NCI-H774 (cell line): ENCODE data around the gene FRMPD2.
"Not testable (repeated sequence)": the region's sequence is repeated elsewhere in the genome, so short reads cannot be mapped to it uniquely, and the experiment has no call there.

Experiments
- DNase-seq: peaks from one replicate; lab custom pipeline; 2025; lab: John Stamatoyannopoulos, UW

The FRMPD2 gene

DNA sequence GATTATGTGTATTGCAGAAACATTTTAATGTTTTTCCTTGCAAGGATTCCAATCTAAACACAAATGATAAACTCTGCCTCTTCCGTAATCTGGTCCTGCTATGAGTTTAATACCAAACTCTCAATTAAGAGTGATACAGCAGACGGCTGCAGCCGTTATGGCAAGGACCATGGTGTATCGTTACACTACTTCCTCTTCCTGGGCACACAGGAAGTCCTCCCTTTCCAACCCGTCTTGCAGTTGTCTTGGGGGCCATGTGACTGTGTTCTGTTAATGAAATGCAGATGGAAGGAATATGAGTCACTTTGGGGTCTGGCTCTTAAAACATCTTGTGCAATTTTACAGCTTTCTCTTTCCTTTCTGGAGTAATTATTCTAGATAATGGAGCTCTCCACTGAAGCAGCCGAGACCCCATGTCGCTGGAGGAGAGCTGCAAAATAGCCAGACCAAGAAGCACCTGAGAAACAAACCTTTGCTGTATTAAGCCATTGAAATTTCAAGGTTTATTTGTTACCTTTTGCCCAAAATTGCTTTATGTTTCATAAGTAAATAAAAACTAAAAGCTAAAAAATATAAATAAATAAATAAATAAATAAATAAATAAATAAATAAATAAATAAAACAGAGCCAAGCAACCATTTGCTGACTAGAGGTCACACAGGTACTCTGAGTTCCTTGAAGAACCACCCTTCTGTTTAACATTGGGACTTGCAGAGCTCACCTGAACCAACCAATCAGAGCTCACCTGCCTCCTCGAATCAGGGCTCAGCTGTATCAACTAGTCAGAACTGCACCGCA lies 74.7 kb downstream of the FRMPD2 start:
- no peak for DNase-seq

DNA sequence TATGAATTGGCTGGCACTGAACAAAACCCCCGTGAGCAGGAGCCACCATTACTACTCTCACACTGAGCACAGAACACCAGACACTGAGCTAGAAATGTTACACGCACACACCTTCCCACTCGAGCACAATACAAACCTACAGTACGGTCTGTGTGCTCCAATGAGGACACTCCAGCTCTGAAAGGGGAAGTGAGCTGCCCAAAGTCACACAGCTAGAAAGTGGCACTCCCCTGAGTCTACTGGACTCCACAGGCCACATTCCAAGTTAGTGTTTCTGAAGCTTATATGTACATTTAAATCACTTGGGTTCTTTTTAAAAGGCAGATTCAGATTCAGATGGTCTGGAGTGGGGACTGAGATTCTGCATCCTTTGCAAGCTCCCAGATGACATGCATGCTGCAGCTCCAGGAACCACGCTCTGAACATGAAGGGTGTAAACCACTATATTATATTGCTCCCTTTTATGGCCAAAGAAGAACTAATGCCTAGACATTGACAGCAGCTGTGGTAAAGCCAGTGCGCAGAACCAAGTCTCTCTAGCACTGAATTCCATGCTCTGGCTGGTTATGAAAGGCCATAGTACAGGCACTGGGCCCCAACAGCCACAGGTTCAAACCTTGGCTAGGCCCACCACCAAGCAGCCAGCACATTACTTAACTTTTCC lies 77.1 kb downstream of the FRMPD2 start:
- DNase-seq = no peak

DNA sequence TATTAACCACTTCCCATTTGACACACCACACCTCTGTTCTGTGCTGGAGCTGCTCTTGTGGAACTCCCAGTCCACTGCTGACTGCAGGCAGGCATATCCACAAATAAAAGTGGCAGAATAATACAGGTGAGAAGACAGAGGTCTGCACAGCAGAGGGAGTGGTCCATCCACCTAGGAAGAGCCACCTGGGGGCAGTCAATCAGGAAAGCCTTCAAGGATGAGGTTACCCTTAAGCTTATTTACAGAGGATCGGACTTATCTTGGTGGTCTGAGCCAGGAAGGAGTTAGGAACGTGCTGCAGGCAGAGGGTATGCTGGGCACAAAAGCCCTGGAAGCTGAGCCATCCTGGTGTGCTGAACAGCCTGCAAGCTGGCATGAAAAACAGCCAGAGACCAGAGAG lies 78.7 kb downstream of the FRMPD2 start:
- DNase-seq = no peak

DNA sequence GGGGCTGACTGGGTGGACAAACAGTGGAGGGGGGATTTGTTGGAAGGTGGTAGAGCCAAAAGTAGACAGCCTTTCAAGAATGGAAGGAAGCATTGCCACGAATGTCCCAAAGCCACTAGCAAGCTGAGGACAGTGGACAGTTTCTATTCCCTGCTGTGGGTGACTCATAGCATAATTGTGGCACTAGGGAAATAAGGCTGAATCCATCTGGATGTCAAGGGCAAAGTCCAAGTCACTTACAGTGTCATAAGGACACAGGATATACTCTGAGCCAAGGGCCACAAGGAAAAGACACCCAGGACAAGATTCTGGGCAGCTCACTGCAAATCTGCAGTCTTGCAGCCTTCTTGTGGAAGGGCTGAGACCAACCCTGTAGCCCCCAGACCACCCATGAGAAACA lies 79.7 kb downstream of the FRMPD2 start:
- no peak for DNase-seq

DNA sequence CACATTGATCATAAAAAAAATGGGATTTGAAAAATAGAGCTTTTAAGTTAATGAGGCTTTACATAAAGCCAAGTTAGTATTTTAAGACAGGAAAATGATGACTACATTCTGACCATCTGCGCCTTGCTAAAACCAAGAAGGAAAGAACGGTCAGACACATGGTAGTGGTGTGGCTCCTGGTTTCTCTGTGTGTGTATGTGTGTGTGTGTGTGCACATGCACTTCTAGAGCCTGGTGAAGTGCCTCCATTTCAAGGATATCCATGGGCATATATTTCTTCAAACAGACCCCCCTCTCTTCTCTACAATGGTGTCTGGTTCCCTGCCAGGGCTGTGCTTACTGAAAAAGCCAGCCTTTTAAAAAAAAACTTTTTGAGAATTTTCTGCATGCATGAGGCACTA lies 80.9 kb downstream of the FRMPD2 start:
- DNase-seq = no peak

DNA sequence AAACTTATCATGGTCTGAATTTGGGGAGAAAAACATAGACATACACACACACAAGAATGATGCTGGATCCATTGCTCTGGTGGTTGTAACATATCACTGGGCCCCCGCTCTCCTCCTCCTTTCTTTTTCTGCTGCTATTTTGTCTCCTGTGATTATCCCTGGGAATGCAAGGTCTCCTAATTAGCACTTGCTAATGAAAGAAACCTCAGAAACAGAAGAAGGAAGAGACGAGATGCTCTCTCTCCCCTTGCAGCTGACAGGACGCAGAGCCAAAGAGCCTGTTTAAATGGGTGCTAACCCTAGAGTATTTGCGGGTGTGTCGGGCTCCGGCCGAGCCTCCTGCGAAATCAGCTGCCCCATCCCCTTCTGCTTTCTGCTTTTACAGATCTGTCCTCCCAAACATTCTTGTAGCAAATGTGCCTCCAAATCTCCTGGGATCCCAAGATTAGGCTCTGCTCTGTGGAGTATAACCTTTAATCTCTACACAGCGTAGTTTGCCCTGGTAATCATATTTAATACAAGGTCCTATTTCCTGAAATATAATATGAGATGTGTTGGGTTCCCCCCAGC lies 81.5 kb downstream of the FRMPD2 start:
- DNase-seq = no peak

DNA sequence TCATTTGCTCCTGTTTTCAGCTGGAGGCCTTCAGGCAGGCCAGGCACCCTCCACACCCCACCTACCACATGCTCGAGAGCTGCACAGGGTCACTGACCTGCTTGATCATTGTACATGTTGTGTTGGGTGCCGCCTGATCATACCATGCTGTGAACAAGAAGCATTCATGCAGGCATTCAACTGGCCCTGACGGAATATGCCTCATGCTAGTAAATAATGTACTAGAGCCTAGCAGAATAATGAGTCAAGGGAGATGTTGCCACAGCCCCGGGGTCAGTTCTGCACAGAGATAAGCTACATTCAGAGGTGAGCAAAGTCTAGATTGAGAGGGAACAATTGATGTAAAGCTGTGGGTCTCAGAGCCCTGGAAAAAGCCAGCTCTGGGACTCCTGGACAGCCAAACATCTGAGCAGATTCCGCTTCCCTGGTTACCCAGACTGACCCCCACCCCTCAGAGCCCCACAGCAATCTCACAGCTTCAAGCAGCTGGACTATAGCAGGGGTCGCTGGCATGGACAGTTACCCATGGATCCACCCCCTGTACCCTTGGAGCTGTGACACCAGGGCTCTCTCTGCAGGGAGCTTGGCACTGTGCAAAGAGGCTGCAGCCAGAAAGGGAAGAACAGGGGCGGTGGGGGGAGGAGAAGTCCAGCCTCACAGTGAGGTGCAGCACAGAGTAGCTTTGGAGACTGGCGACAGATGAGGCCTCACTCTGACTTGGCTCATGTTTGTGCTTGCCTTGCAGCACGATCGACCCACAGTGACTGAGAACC lies 86.6 kb downstream of the FRMPD2 start:
- DNase-seq = no peak

DNA sequence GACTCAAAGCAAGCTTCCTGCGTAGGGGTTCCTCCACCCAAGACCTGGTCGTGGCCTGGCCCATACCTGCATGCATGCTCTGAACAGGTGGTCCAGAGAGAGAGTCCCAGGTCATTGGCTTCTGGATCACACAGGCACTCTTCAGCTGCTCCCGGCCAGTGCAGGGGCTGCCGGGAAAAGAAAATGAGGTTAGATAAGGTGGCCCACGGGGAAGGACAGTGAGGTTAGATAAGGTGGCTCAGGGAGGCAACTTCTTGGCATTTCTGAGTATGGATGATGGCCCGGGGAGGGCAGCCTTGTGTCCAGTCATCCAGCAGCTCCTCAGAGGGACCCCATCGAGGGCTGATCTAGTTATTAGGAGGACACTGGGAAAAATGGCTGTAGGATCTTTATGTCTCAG lies 87.4 kb downstream of the FRMPD2 start:
- no peak for DNase-seq

DNA sequence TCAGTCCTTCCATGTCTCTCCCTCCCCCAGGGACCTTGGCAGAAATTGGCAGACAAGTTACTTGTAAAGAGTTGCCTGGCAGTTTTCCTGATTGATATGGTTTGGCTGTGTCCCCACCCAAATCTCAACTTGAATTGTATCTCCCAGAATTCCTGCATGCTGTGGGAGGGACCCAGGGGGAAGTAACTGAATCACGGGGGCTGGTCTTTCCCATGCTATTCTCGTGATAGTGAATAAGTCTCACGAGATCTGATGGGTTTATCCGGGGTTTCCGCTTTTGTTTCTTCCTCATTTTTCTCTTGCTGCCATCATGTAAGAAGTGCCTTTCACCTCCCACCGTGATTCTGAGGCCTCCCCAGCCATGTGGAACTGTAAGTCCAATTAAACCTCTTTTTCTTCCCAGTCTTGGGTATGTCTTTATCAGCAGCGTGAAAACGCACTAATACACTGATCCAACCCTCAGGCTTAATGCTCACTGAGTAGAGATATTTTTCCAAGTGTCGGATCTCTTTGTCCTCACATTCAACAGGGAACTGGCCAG lies 88.2 kb downstream of the FRMPD2 start:
- DNase-seq = not testable (repeated sequence)

DNA sequence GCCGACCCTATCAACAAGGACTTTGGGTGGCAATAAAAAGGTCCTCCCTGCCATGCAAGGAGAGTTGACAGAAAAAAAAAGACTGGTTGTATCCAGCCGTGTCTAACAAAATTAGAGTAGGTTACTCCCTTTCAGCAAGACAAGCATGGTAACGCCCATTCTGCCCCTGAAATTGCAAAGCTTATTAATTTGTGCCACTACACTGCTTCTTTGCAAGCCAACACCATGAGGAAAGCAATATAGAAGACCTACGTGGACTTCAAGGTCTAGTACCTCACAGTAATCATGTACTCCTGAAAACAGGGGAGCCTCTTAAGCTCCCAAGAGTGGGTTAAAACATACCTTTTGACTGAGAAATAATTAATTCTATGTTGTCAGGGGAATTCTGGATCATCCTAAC lies 90.3 kb downstream of the FRMPD2 start:
- no peak for DNase-seq

DNA sequence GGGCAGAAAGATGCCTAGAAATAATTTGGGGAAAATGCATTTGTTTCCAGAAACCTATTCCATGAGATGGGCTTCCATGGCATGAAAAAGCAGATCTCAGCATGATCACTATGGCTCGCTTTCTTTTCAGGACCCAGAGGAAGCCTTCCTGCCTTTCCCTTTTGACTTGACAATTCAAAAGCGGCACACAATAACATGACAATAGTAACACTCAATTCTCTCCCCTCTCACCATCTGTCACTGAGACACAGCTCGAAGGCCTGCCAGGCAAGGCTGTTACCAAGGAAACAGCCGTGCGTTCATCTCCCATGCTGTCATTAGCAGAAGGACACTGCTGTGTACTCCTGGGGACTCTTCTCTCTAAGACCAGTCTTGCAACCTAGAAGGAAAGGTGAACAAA lies 101.8 kb downstream of the FRMPD2 start:
- not testable (repeated sequence) for DNase-seq

DNA sequence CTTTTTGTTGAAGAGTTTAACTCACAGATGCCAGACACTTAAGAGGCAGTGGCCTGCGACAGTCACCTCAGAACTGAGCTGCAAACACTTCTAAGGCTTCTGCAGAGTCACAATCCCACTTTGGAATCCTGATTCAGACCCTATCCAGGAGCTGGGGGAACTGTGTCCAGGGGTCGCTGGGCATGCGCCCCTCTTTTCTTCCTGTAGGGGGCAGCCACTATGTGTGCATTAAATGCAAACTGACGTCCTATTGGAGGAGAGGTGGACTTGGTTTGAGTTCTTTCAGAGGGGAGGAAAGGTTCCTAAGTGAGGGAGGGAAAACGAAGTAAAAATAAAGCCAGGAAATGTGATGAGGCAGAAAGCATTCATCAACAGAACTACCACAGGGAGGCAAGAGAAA lies 113.8 kb downstream of the FRMPD2 start:
- DNase-seq = not testable (repeated sequence)

DNA sequence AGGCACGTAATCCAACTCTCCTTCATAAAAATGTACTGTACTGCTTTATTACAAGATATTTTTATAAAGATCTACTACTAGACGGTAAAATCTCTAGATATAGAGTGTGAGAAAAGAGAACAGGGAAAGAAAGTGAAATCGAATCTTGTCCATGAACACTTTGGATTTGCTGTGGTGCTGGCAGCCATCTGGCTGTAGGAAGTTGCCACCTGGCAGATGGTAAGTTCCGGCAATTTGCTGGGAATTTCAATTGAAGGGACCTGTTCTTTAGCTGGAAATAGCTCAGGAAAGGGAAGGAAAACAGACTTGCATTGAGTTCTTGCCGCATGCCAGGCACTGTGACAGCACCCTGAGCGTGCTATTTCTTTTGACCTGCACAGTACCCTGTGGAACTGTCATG lies 114.3 kb downstream of the FRMPD2 start:
- DNase-seq = not testable (repeated sequence)

DNA sequence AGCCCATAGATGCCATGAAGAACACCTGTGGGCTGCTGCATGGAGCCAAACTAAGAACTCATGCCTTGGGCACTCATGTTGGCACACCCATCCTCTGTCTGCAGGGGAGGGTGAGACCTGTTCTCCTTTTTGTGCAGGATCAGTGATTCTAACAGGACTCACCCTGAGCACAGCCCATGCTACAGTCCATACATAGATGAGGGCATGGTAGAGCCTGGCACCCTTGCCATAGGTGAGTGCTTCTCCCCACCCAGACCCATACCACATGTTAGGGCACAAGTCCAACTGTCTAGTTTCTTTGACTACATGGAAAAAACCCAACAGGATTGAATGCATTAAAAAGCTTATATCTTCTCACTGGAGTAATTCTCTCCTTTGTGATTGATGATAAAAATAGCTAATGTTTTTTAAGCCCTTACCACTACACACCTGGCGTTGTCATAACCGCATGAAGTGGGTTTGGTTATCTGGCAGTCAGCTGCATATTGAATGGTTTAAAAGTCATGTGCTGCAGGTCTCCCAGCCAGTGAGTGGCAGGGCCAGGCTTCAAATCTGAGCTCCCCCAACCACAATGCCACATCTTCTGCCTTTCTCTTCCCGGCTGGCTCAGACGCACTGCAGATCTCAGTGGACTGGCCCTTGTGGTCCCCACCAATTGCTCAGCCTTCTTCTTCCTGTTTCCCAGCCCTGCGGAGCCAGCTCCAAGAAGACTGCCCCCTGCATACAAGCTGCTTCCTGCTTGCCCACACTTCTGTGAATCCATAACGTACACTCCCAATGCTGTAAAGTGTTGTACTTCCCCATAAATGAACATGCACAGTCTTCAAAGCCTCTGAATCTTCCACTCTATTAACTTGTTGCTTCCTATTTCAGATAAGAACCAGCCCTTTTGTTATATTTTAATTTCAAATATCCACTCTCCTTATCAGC lies 120.0 kb downstream of the FRMPD2 start:
- not testable (repeated sequence) for DNase-seq

DNA sequence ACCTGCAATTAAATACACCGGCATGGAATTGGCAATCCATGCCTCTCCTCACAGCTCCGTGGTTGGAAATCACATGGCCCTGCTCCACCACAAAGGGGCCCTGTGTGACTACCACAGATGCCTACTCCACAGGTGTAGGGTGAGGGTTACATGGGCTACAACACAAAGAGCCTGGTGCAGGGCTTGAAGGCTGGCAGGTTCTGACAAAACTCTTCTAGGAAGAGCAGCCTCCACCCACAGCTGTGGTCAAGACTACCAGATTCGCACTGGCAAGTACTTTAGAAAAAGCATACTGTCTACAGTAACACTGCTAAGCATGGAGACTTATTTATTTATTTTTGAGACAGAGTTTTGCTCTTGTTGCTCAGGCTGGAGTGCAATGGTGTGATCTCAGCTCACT lies 126.9 kb downstream of the FRMPD2 start:
- not testable (repeated sequence) for DNase-seq

DNA sequence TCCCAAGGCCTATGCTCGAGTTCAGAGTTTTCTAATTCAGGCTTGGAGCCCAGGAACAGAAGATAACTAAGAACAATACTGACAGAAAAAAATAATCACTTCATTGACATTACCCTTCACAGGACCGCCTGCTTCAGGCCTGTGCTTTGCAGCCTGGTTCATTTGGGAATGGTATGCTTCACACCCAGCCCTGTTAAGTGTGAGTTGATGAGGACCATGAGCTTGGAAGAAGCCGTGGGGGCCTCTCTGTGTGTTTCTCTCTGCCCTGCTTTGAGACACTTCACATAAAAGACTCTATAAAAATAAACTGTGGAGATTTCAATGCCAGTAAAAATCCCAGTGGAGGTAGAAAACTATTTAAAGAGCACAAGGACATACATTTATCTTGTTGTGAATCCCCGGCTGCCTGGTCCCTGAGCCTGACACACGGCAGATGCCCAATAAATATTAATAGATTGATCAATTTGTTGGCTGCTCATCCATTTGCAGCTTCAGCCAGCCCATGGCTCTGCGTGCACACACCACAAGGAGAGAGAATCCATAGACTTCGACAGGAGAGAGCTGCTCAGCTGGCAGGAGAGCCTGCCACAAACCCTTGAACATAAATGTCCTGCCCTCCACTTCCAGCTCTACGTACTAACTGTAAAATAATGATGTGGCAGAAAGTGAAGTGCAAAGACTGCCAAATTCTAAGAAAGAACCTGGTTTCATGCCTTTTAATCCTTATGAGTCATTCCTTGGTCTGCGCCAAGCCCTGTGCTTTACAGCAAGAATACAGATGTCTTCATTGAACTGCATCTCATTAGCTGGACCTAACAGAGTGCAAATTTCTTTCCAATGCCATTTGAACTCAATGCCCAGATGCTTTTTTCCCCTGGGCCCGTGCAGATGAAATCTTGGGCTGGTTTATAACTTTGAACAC lies 130.5 kb downstream of the FRMPD2 start:
- not testable (repeated sequence) for DNase-seq

DNA sequence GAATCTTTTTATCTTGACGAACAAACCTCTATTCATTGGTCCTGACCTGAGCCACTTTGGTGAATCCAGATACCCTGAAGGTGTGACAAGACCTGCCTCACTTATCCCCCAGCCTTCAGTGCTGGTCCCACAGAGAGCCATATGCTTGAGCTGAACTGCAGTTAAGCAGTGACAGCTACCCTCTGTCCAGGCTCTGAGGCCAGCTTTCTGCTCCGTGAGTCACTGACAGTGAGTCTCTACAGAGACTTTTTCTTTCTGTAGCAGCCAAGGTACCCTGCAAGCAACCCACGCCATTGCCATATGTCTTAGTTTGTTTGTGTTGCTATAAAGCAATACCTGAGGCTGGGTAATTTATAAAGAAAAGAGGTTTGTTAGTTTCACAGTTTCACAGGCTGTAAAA lies 133.5 kb downstream of the FRMPD2 start:
- not testable (repeated sequence) for DNase-seq

DNA sequence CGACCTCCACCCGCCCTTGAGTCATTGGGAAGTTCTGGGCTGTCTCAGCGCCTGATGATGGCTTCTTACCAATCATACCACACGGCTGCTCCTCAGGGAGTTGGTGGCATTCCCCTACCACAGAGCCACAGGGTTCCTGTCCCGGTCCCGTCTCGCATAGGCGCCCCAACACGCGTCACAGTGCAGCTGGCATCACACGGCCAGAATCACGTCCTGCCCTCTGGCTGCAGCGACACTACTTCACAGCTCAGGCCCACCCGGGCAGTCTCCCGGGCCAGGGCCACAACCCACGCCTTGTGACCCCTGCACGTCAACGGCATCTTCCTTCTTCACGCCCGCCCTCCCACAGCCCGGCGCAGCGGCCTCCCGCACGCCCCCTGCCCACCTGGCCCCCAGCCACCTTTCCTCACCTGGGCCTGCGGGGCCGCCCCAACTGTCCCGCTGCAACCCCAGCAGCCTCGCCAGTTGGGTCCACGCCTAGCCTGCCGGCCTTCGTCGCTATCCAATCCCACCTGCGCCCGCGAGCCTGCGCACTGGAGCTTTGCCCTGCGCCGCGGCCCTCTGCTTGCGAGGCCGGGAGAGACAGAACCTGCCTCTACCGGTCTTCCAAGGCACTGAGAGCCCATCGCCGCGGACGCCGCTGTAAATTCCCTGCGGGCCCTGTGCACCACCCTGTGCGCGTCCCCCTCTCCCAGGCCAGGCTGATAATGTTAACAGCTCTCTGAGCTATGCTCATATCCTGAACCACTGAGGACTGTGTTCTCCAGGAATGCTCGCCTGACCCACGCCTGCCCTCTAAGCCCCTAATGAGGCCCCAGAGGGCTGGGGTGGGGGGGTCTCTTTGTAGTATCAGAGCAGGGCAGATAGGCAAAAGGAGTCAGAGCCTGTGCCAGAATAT lies 134.3 kb downstream of the FRMPD2 start:
- not testable (repeated sequence) for DNase-seq

DNA sequence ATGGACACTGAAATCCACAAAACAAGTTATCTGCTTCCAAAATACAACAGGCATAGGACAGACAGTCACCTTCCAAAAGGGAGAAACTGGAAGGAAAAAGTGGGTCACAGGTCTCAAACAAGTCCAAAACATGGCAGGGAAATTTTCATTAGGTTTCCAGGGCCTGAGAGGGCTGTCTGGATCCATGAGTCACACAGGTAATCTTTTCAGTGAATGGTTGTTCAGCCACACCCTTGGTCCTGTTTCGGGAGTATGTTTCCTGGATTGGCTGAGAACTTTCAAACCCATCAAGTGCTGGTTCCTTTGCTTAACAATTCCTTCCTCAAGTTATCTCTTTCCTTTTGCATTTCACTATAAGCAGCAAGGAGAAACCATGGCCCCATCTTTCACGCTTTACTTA lies 145.5 kb downstream of the FRMPD2 start:
- not testable (repeated sequence) for DNase-seq
